Neuronal stem cell (in vitro differentiated cells): ENCODE results near the gene WDR48.

Experiments used
- DNase-seq: peaks from one replicate; pipeline ENCODE4 v3.0.0-alpha.2; 2013; ENCODE audit warnings: low spot score
- H2AFZ ChIP-seq: one replicate; pipeline ENCODE4 v1.6.1; 2013; ENCODE audit warnings: mild to moderate bottlenecking, low read length, inconsistent platforms
- H2AK5ac ChIP-seq: 2 replicates; pipeline ENCODE4 v1.6.1; 2013; ENCODE audit warnings: low read depth, mild to moderate bottlenecking, inconsistent platforms, low read length, moderate library complexity, mixed read lengths
- H2BK120ac ChIP-seq: 2 replicates; pipeline ENCODE4 v1.6.1; 2013; ENCODE audit warnings: low read depth, mild to moderate bottlenecking, inconsistent platforms, low read length, moderate library complexity, mixed read lengths
- H2BK12ac ChIP-seq: one replicate; pipeline ENCODE4 v1.6.1; 2013; ENCODE audit warnings: low read length, inconsistent platforms
- H2BK15ac ChIP-seq: 2 replicates; pipeline ENCODE4 v1.6.1; 2013; ENCODE audit warnings: mild to moderate bottlenecking, low read length, inconsistent platforms, mixed read lengths
- H2BK5ac ChIP-seq: one replicate; pipeline ENCODE4 v1.6.1; 2013; ENCODE audit warnings: inconsistent platforms, mild to moderate bottlenecking, low read length, moderate library complexity
- H3K14ac ChIP-seq: one replicate; pipeline ENCODE4 v1.6.1; 2013; ENCODE audit warnings: low read length, inconsistent platforms
- H3K18ac ChIP-seq: 2 replicates; pipeline ENCODE4 v1.6.1; 2013; ENCODE audit warnings: low read length, inconsistent platforms
- H3K23ac ChIP-seq: 2 replicates; pipeline ENCODE4 v1.6.1; 2013; ENCODE audit warnings: low read depth, mild to moderate bottlenecking, mixed read lengths, low read length, inconsistent platforms; ENCODE audit not compliant: poor library complexity
- H3K27ac ChIP-seq: replicated peaks from 3 replicates; pipeline ENCODE4 v1.5.1; 2013; ENCODE audit warnings: low read length, inconsistent platforms
- H3K27me3 ChIP-seq, 3 experiments: 2 replicates each; pipeline ENCODE4 v1.6.1; 2013; ENCODE audit warnings: low read length in 3 of 3, mild to moderate bottlenecking in 2 of 3, inconsistent platforms in 1 of 3, low read depth in 1 of 3, mixed read lengths in 1 of 3, moderate library complexity in 1 of 3; ENCODE audit not compliant: control insufficient read depth in 3 of 3, insufficient read depth in 3 of 3
- H3K36me3 ChIP-seq, 2 donors: replicated peaks in 1 of 2; 2 replicates each; pipeline ENCODE4 v1.6.1; 2013; ENCODE audit warnings: low read length in 2 of 2; ENCODE audit not compliant: control insufficient read depth in 2 of 2, insufficient read depth in 2 of 2
- H3K4ac ChIP-seq: 2 replicates; pipeline ENCODE4 v1.6.1; 2013; ENCODE audit warnings: inconsistent platforms, mild to moderate bottlenecking, low read length, moderate library complexity
- H3K4me1 ChIP-seq, 2 donors: 1 replicate in 1 of 2; 2 replicates in 1 of 2; pipeline ENCODE4 v1.6.1; 2013; ENCODE audit warnings: low read length in 2 of 2, low read depth in 1 of 2; ENCODE audit not compliant: control insufficient read depth in 2 of 2, insufficient read depth in 1 of 2
- H3K4me2 ChIP-seq: one replicate; pipeline ENCODE4 v1.6.1; 2013; ENCODE audit warnings: mild to moderate bottlenecking, low read length, inconsistent platforms; ENCODE audit not compliant: insufficient read depth, poor library complexity, severe bottlenecking
- H3K4me3 ChIP-seq, 2 donors: 2 replicates each; pipeline ENCODE4 v1.5.1; 2013; ENCODE audit warnings: low read length in 2 of 2, mild to moderate bottlenecking in 2 of 2, inconsistent platforms in 1 of 2, moderate library complexity in 1 of 2
- H3K79me1 ChIP-seq: one replicate; pipeline ENCODE4 v1.6.1; 2013; ENCODE audit warnings: low read depth, mild to moderate bottlenecking, inconsistent platforms, low read length, moderate library complexity
- H3K9ac ChIP-seq: one replicate; pipeline ENCODE4 v1.6.1; 2013; ENCODE audit warnings: mild to moderate bottlenecking, low read depth, low read length, inconsistent platforms; ENCODE audit not compliant: poor library complexity
- H3K9me3 ChIP-seq, 2 donors: replicated peaks in 1 of 2; 2 replicates each; pipeline versions ENCODE3 to v1.6.1; 2013; ENCODE audit warnings: low read length in 2 of 2, mild to moderate bottlenecking in 2 of 2, inconsistent platforms in 1 of 2, low read depth in 1 of 2, mixed read lengths in 1 of 2, moderate library complexity in 1 of 2; ENCODE audit not compliant: control insufficient read depth in 2 of 2, insufficient read depth in 1 of 2
- H4K8ac ChIP-seq: one replicate; pipeline ENCODE4 v1.6.1; 2013; ENCODE audit warnings: low read depth, mild to moderate bottlenecking, inconsistent platforms, low read length, moderate library complexity
- H4K91ac ChIP-seq: one replicate; pipeline ENCODE4 v1.6.1; 2013; ENCODE audit warnings: low read length, low read depth, mild to moderate bottlenecking, inconsistent platforms; ENCODE audit not compliant: poor library complexity
- WGBS, 2 donors: extraction: QIAGEN DNeasy Blood & Tissue Kit; methylation state at CpG; one replicate each; pipeline ENCODE4 v1.1.7; 2013; ENCODE audit warnings: missing lambda C conversion rate in 2 of 2, mixed read lengths in 1 of 2; ENCODE audit not compliant: insufficient read length in 2 of 2, insufficient replicate concordance in 1 of 2; ENCODE audit errors: extremely low coverage in 2 of 2; 5-methylcytosine and 5-hydroxymethylcytosine counted together

Gene WDR48

GRCh38 chr3:39021465-39022285, 30.1 kb upstream of the WDR48 start:
- Histone ChIP-seq H3K9ac (no peak overlapping the region), H2BK12ac (no peak overlapping the region), H3K79me1 (no peaks in the 10 kb centered on the region), H3K27ac (no peak overlapping the region), H2BK15ac (no peak overlapping the region), H3K4me1 (peaks cover 0 to 4% of the 10 kb centered on the region in 2 donors), H3K27me3 (no peaks in the 10 kb centered on the region), H3K9me3 (no peaks in the 10 kb centered on the region), H3K4me3 (no peak overlapping the region), H4K8ac (no peak overlapping the region), H3K4ac (no peak overlapping the region), H2AK5ac (no peak overlapping the region), H2BK5ac (no peak overlapping the region), H2BK120ac (no peak overlapping the region), H3K14ac (no peak overlapping the region), H3K4me2 (no peak overlapping the region), H2AFZ (no peak overlapping the region), H3K23ac (no peak overlapping the region), H3K18ac (no peak overlapping the region), H3K36me3 (no peaks in the 10 kb centered on the region), H4K91ac (no peak overlapping the region)
- DNase-seq, result no peak
- no CpG with 5 or more reads among the region's 4 CpGs for WGBS, 2 donors

GRCh38 chr3:39022286-39022630, 29.6 kb upstream of the WDR48 start:
- H3K4ac ChIP-seq, result no peak overlapping the region
- H3K4me1 ChIP-seq, result peaks cover 0 to 4% of the 10 kb centered on the region in 2 donors
- no peak overlapping the region for H3K23ac ChIP-seq
- H2AK5ac ChIP-seq, result no peak overlapping the region
- H3K9me3 ChIP-seq, result no peaks in the 10 kb centered on the region
- H3K18ac ChIP-seq, result no peak overlapping the region
- H3K4me3 ChIP-seq, result no peak overlapping the region
- no peaks in the 10 kb centered on the region for H3K79me1 ChIP-seq
- no peak overlapping the region for H2BK5ac ChIP-seq
- H3K27me3 ChIP-seq, result no peaks in the 10 kb centered on the region
- no peak overlapping the region for H3K4me2 ChIP-seq
- no peak overlapping the region for H2BK15ac ChIP-seq
- H2BK12ac ChIP-seq, result no peak overlapping the region
- no peaks in the 10 kb centered on the region for H3K36me3 ChIP-seq
- H3K14ac ChIP-seq, result no peak overlapping the region
- H2AFZ ChIP-seq, result no peak overlapping the region
- no peak overlapping the region for H3K27ac ChIP-seq
- no peak overlapping the region for H3K9ac ChIP-seq
- no peak for DNase-seq
- H2BK120ac ChIP-seq, result no peak overlapping the region
- H4K91ac ChIP-seq, result no peak overlapping the region
- H4K8ac ChIP-seq, result no peak overlapping the region

- no peak overlapping the region for H2BK120ac ChIP-seq
- no peak overlapping the region for H2BK5ac ChIP-seq
- no peaks in the 10 kb centered on the region for H3K79me1 ChIP-seq
- no peak overlapping the region for H3K4ac ChIP-seq
- no peaks in the 10 kb centered on the region for H3K27me3 ChIP-seq
- H2AK5ac ChIP-seq, result no peak overlapping the region
- H3K18ac ChIP-seq, result no peak overlapping the region
- H2AFZ ChIP-seq, result no peak overlapping the region
- H3K23ac ChIP-seq, result no peak overlapping the region
- no peaks in the 10 kb centered on the region for H3K9me3 ChIP-seq
- H4K91ac ChIP-seq, result no peak overlapping the region
- no peak overlapping the region for H2BK12ac ChIP-seq
- no peak overlapping the region for H3K14ac ChIP-seq
- no peaks in the 10 kb centered on the region for H3K36me3 ChIP-seq
- H3K4me1 ChIP-seq, result peaks cover 2 to 4% of the 10 kb centered on the region in 2 donors
- H3K27ac ChIP-seq, result no peak overlapping the region
- no peak overlapping the region for H3K4me2 ChIP-seq
- H2BK15ac ChIP-seq, result no peak overlapping the region
- no peak overlapping the region for H3K4me3 ChIP-seq
- DNase-seq, result no peak
- no peak overlapping the region for H4K8ac ChIP-seq
- no peak overlapping the region for H3K9ac ChIP-seq
Observed at GRCh38 chr3:39024497-39024896, 27.3 kb upstream of the WDR48 start.

- Histone ChIP-seq H2BK15ac (no peak overlapping the region), H3K23ac (no peak overlapping the region), H3K9me3 (no peaks in the 10 kb centered on the region), H3K27ac (no peak overlapping the region), H4K8ac (no peak overlapping the region), H3K27me3 (no peaks in the 10 kb centered on the region), H4K91ac (no peak overlapping the region), H3K4me3 (no peak overlapping the region), H2BK12ac (no peak overlapping the region), H2BK5ac (no peak overlapping the region), H3K79me1 (no peaks in the 10 kb centered on the region), H3K18ac (no peak overlapping the region), H2AK5ac (no peak overlapping the region), H2AFZ (no peak overlapping the region), H3K4ac (no peak overlapping the region), H2BK120ac (no peak overlapping the region), H3K4me1 (peaks cover 5 to 6% of the 10 kb centered on the region in 2 donors), H3K36me3 (no peaks in the 10 kb centered on the region), H3K9ac (no peak overlapping the region), H3K4me2 (no peak overlapping the region), H3K14ac (no peak overlapping the region)
- WGBS, 2 donors, result no CpG with 5 or more reads among the region's 6 CpGs
- DNase-seq, result no peak
Observed at GRCh38 chr3:39025222-39025970, 26.4 kb upstream of the WDR48 start.
